H9 (cell line): Measurements from ENCODE around the gene GPR150. TPM values are rescaled to one million over a fixed set of nuclear protein-coding genes. Genes with fewer than 3 reads are reported as not detected.

ENCODE experiments used
- DNase-seq: peaks from one replicate; pipeline ENCODE4 v3.0.0-alpha.2; 2017
- H2AFZ ChIP-seq: one replicate; pipeline ENCODE4 v1.6.1; 2013; ENCODE audit warnings: mild to moderate bottlenecking, low read length, control low read depth, moderate library complexity
- H2AK5ac ChIP-seq: 2 replicates; pipeline ENCODE4 v1.6.1; 2013; ENCODE audit warnings: low read length, control low read depth, mixed read lengths; ENCODE audit not compliant: insufficient read length
- H2BK120ac ChIP-seq: one replicate; pipeline ENCODE4 v1.6.1; 2013; ENCODE audit warnings: low read depth, mild to moderate bottlenecking, low read length, control low read depth, inconsistent platforms; ENCODE audit not compliant: poor library complexity, severe bottlenecking
- H2BK12ac ChIP-seq: 2 replicates; pipeline ENCODE4 v1.6.1; 2013; ENCODE audit warnings: low read length, control low read depth, mixed read lengths, low read depth; ENCODE audit not compliant: insufficient read length
- H2BK15ac ChIP-seq: 2 replicates; pipeline ENCODE4 v1.6.1; 2013; ENCODE audit warnings: low read depth, low read length, control low read depth
- H2BK20ac ChIP-seq: one replicate; pipeline ENCODE4 v1.6.1; 2013; ENCODE audit warnings: low read depth, mild to moderate bottlenecking, low read length, control low read depth, inconsistent platforms; ENCODE audit not compliant: poor library complexity, severe bottlenecking
- H2BK5ac ChIP-seq: 2 replicates; pipeline ENCODE4 v1.6.1; 2013; ENCODE audit warnings: low read length, control low read depth, mixed read lengths; ENCODE audit not compliant: insufficient read length
- H3K14ac ChIP-seq: 2 replicates; pipeline ENCODE4 v1.6.1; 2013; ENCODE audit warnings: low read length, control low read depth; ENCODE audit not compliant: insufficient read depth
- H3K18ac ChIP-seq: 2 replicates; pipeline ENCODE4 v1.6.1; 2013; ENCODE audit warnings: low read depth, mild to moderate bottlenecking, mixed read lengths, low read length, control low read depth; ENCODE audit not compliant: insufficient read length
- H3K23ac ChIP-seq: 2 replicates; pipeline ENCODE4 v1.6.1; 2013; ENCODE audit warnings: low read length, control low read depth, mixed read lengths, low read depth; ENCODE audit not compliant: insufficient read length
- H3K23me2 ChIP-seq: 2 replicates; pipeline ENCODE4 v1.6.1; 2013; ENCODE audit warnings: low read depth, mild to moderate bottlenecking, mixed read lengths, low read length, control low read depth; ENCODE audit not compliant: insufficient read length, poor library complexity, severe bottlenecking
- H3K27ac ChIP-seq: 2 replicates; pipeline ENCODE4 v1.5.1; 2013; ENCODE audit warnings: low read length, control low read depth, mixed read lengths, low read depth; ENCODE audit not compliant: insufficient read length
- H3K27me3 ChIP-seq: 2 replicates; pipeline ENCODE4 v1.6.1; 2013; ENCODE audit warnings: low read length, control low read depth, inconsistent platforms; ENCODE audit not compliant: insufficient read depth
- H3K4ac ChIP-seq: 2 replicates; pipeline ENCODE4 v1.6.1; 2013; ENCODE audit warnings: low read depth, mild to moderate bottlenecking, control low read depth, inconsistent platforms, low read length, moderate library complexity
- H3K4me1 ChIP-seq: 2 replicates; pipeline ENCODE4 v1.6.1; 2013; ENCODE audit warnings: low read length, control low read depth, inconsistent platforms; ENCODE audit not compliant: insufficient read depth
- H3K4me2 ChIP-seq: 2 replicates; pipeline ENCODE4 v1.6.1; 2013; ENCODE audit warnings: low read length, control low read depth, mixed read lengths; ENCODE audit not compliant: insufficient read length, insufficient read depth
- H3K56ac ChIP-seq: 2 replicates; pipeline ENCODE4 v1.6.1; 2013; ENCODE audit warnings: low read depth, mild to moderate bottlenecking, mixed read lengths, low read length, control low read depth; ENCODE audit not compliant: insufficient read length
- H3K79me1 ChIP-seq: 2 replicates; pipeline ENCODE4 v1.6.1; 2013; ENCODE audit warnings: low read depth, mild to moderate bottlenecking, moderate library complexity, low read length, control low read depth, inconsistent platforms; ENCODE audit not compliant: insufficient read depth, poor library complexity, severe bottlenecking
- H3K79me2 ChIP-seq: 2 replicates; pipeline ENCODE4 v1.6.1; 2013; ENCODE audit warnings: low read length, control low read depth, inconsistent platforms; ENCODE audit not compliant: insufficient read depth
- H3K9ac ChIP-seq: 2 replicates; pipeline ENCODE4 v1.6.1; 2013; ENCODE audit warnings: low read length, control low read depth, mixed read lengths; ENCODE audit not compliant: insufficient read length; ENCODE audit errors: extremely low read depth
- H3K9me3 ChIP-seq: one replicate; pipeline ENCODE4 v1.6.1; 2013; ENCODE audit warnings: low read depth, low read length, inconsistent platforms; ENCODE audit not compliant: control insufficient read depth
- H3T11ph ChIP-seq: one replicate; pipeline ENCODE4 v1.6.1; 2013; ENCODE audit warnings: mild to moderate bottlenecking, low read length, control low read depth, inconsistent platforms
- H4K20me1 ChIP-seq: one replicate; pipeline ENCODE4 v1.6.1; 2013; ENCODE audit not compliant: control insufficient read depth, insufficient read length, insufficient read depth
- H4K5ac ChIP-seq: 2 replicates; pipeline ENCODE4 v1.6.1; 2013; ENCODE audit warnings: low read depth, mild to moderate bottlenecking, mixed read lengths, low read length, control low read depth; ENCODE audit not compliant: insufficient read length
- H4K8ac ChIP-seq: replicated peaks from 2 replicates; pipeline ENCODE4 v1.6.1; 2013; ENCODE audit warnings: low read length, control low read depth, mixed read lengths, low read depth; ENCODE audit not compliant: insufficient read length
- H4K91ac ChIP-seq: 2 replicates; pipeline ENCODE4 v1.6.1; 2013; ENCODE audit warnings: low read depth, mild to moderate bottlenecking, moderate library complexity, mixed read lengths, low read length, control low read depth; ENCODE audit not compliant: insufficient read length
- H3K27ac Mint-ChIP-seq, 3 experiments: 2 replicates in 2 of 3; 3 replicates in 1 of 3; pipeline ENCODE4 v1.8.0; 2020 to 2021; ENCODE audit warnings: mixed read lengths in 3 of 3, mild to moderate bottlenecking in 1 of 3, moderate library complexity in 1 of 3
- H3K27me3 Mint-ChIP-seq: 2 replicates; pipeline ENCODE4 v1.8.0; 2021; ENCODE audit warnings: low read depth, mild to moderate bottlenecking, moderate library complexity, mixed read lengths
- H3K36me3 Mint-ChIP-seq, 3 experiments: 2 replicates in 2 of 3; 3 replicates in 1 of 3; pipeline ENCODE4 v1.8.0; 2020 to 2021; ENCODE audit warnings: low read depth in 3 of 3, mixed read lengths in 3 of 3; ENCODE audit not compliant: insufficient read depth in 1 of 3
- H3K4me1 Mint-ChIP-seq, 2 experiments: 2 replicates each; pipeline ENCODE4 v1.8.0; 2020; ENCODE audit warnings: mixed read lengths in 2 of 2
- H3K4me3 Mint-ChIP-seq, 2 experiments: 2 replicates in 1 of 2; 3 replicates in 1 of 2; pipeline ENCODE4 v1.8.0; 2020 to 2021; ENCODE audit warnings: mild to moderate bottlenecking in 2 of 2, mixed read lengths in 2 of 2, moderate library complexity in 1 of 2
- H3K9me3 Mint-ChIP-seq, 2 experiments: 2 replicates in 1 of 2; 3 replicates in 1 of 2; pipeline ENCODE4 v1.8.0; 2020; ENCODE audit warnings: mild to moderate bottlenecking in 2 of 2, mixed read lengths in 2 of 2, moderate library complexity in 1 of 2
- WGBS: extraction: QIAGEN DNeasy Blood & Tissue Kit; methylation state at CpG from one replicate; pipeline ENCODE4 v1.1.7; 2013; ENCODE audit warnings: missing lambda C conversion rate, low lambda C conversion rate, mixed read lengths; ENCODE audit not compliant: insufficient read length; ENCODE audit errors: extremely low coverage; 5-methylcytosine and 5-hydroxymethylcytosine counted together
- total RNA-seq: library from RNA; stranded (reverse); gene quantifications from 2 replicates; pipeline ENCODE4 v1.2.1, GENCODE V29; 2021
- TF ChIP-seq, protein P1 (sequence below): fragments of 200-600 bp; sonication (generic); conservative IDR thresholded peaks from 3 replicates; pipeline ENCODE4 v1.8.0; 2021; ENCODE audit warnings: antibody characterized with exemption, mild to moderate bottlenecking

GPR150 gene
- total RNA-seq, 1 experiment from 2014 or later: not detected

GRCh38 chr5:95591490-95591901 is 28.4 kb upstream of the GPR150 start:
- H3K36me3 Mint-ChIP-seq: no peaks in the 10 kb centered on the region; a peak in 3 of 7 replicates

More at GRCh38 chr5:95591490-95591901, 28.4 kb upstream of the GPR150 start:
- H3K27me3 ChIP-seq: no peaks in the 10 kb centered on the region
- no peak overlapping the region for H2AFZ ChIP-seq
- no peaks in the 10 kb centered on the region for H3K79me1 ChIP-seq
- H4K5ac ChIP-seq: no peak overlapping the region
- no peak overlapping the region for H4K8ac ChIP-seq
- Mint-ChIP-seq H3K27me3 (no peaks in the 10 kb centered on the region), H3K27ac (no peak overlapping the region), H3K4me3 (no peak overlapping the region), H3K4me1 (peaks cover 4% of the 10 kb centered on the region in 2 experiments; a peak in 2 of 4 replicates), H3K9me3 (no peaks in the 10 kb centered on the region; a peak in 1 of 5 replicates)
- no peaks in the 10 kb centered on the region for H3K79me2 ChIP-seq
- no peak overlapping the region for H2BK12ac ChIP-seq
- no peaks in the 10 kb centered on the region for H3K9me3 ChIP-seq
- no peak overlapping the region for H2BK120ac ChIP-seq
- no peak overlapping the region for H2BK20ac ChIP-seq
- TF ChIP-seq, protein P1, sequence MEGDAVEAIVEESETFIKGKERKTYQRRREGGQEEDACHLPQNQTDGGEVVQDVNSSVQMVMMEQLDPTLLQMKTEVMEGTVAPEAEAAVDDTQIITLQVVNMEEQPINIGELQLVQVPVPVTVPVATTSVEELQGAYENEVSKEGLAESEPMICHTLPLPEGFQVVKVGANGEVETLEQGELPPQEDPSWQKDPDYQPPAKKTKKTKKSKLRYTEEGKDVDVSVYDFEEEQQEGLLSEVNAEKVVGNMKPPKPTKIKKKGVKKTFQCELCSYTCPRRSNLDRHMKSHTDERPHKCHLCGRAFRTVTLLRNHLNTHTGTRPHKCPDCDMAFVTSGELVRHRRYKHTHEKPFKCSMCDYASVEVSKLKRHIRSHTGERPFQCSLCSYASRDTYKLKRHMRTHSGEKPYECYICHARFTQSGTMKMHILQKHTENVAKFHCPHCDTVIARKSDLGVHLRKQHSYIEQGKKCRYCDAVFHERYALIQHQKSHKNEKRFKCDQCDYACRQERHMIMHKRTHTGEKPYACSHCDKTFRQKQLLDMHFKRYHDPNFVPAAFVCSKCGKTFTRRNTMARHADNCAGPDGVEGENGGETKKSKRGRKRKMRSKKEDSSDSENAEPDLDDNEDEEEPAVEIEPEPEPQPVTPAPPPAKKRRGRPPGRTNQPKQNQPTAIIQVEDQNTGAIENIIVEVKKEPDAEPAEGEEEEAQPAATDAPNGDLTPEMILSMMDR: no peak
- no CpG with 5 or more reads among the region's 5 CpGs for WGBS
- H2BK5ac ChIP-seq: no peak overlapping the region
- no peak overlapping the region for H4K91ac ChIP-seq
- no peak overlapping the region for H3K4me2 ChIP-seq
- H3K27ac ChIP-seq: no peak overlapping the region
- H3K23me2 ChIP-seq: no peaks in the 10 kb centered on the region
- no peak for DNase-seq
- no peak overlapping the region for H3K14ac ChIP-seq
- H2BK15ac ChIP-seq: no peak overlapping the region
- H3K56ac ChIP-seq: no peak overlapping the region
- no peak overlapping the region for H3K9ac ChIP-seq
- H3T11ph ChIP-seq: no peak overlapping the region
- no peak overlapping the region for H3K18ac ChIP-seq
- H3K4me1 ChIP-seq: no peaks in the 10 kb centered on the region
- no peaks in the 10 kb centered on the region for H4K20me1 ChIP-seq
- no peak overlapping the region for H3K23ac ChIP-seq
- no peak overlapping the region for H2AK5ac ChIP-seq
- no peak overlapping the region for H3K4ac ChIP-seq
